Omental fat pad (tissue), 4 donors: Measurements from ENCODE around the gene APOL2. TPM values are rescaled to one million over a fixed set of nuclear protein-coding genes. Genes with fewer than 3 reads are reported as not detected.

ENCODE experiments used
- ATAC-seq: fragments of 150-250 bp; one replicate; pipeline ENCODE4 v1.9.1; 2016; ENCODE audit warnings: mild to moderate bottlenecking, moderate library complexity; ENCODE audit not compliant: low FRiP score
- DNase-seq: peaks from one replicate; pipeline ENCODE4 v3.0.0-alpha.2; 2019; ENCODE audit warnings: low spot score
- CTCF ChIP-seq, 3 donors: fragments of 450-650 bp; IDR thresholded peaks; one replicate each; pipeline ENCODE4 v1.5.1; 2016 to 2017; ENCODE audit warnings: antibody characterized with exemption in 3 of 3, mild to moderate bottlenecking in 3 of 3, moderate library complexity in 2 of 3
- total RNA-seq, 4 donors: library from RNA; depleted of rRNA; stranded (reverse); fragments of >200 nt; gene quantifications; one replicate each; pipeline ENCODE4 v1.1.0, GENCODE V29; 2016

The APOL2 gene
- total RNA-seq: 100 to 1,000 TPM in 2 of 4 donors, 10 to 100 TPM in 2; 63.2 to 122 (median 93.0) TPM

- TF ChIP-seq CTCF (IDR thresholded peaks at IDR 0.05): no peak
- peak; percentile 65 for DNase-seq
- ATAC-seq: peak; percentile 93
Measured at GRCh38 chr22:36239401-36240171, at the start of gene APOL2. Gene APOL2 (minus strand): TSS chr22:36239527. CDS start chr22:36233162, 6,365 bp downstream.

DNA sequence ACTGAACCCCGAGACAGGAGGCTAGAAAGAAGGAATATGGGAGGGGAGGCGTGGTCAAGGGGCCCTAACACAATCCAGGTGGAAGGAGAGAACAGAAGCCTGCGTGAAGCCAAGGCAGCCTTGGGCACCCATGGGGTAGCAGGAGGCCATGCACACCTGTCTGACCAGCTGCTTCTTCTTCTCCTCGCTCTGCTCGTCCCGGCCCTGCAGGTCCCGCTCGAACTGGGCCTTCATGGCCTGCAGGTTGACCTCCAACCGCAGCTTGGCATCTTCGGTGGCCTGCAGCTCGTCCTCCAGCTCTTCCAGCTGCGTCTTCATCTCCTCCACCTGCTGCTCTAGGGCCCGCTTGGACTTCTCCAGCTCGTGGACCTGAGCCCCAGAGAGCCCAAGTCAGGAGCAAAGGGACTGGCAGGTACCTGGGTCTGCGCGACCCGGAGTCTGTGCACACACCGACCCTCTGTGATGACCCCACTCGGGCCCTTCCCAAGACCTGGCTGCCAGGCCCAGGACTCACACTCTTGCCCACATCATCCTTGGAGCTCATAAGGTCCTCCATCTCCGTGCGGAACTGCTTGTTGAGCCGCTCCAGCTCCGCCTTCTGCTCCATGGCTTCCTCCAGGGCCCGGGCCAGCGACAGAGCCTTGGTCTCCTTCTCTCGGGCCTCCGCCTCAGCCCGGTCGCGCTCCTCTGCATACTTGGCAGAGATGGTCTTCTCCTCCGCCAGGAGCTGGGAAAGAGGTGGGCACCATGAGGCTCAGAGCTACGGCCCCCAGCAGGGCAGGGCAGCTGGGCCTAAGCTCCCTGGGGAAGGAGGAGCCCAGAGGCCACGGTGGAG lies 49.5 kb upstream of the APOL2 start:
- DNase-seq (no peak), ATAC-seq (no peak)
- no peak for TF ChIP-seq CTCF (IDR thresholded peaks at IDR 0.05)

DNA sequence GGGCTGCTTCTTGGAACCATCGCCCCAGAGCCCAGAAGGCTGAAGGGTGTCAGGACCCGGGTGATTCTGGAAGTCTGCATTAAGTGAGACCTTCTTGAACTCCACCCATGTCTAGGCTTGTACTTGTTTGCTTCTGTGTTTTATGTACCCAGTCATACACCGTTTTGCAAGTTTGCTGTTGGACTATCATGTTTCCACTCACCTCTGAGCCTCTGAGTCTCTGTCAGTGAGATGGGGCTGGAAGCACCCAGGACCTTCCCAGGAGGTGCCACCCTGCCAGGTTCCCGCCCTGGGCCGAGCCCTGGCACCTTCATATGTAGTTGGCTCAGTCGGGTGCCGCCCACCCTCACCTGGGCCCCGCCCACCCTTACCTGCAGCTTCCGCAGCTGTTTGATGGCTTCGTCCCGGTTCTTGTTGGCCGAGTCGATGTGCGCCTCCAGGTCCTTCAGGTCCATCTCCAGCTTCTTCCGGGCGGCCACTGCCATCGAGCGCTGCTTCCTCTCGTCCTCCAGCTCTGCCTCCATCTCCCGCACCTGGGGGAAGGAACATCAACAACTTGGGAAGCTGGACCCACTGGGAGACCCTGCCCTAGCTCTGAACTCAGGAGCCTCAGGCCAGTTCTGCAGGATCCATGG lies 48.7 kb upstream of the APOL2 start:
- ATAC-seq (no peak), DNase-seq (no peak)
- TF ChIP-seq CTCF (IDR thresholded peaks at IDR 0.05): no peak

DNA sequence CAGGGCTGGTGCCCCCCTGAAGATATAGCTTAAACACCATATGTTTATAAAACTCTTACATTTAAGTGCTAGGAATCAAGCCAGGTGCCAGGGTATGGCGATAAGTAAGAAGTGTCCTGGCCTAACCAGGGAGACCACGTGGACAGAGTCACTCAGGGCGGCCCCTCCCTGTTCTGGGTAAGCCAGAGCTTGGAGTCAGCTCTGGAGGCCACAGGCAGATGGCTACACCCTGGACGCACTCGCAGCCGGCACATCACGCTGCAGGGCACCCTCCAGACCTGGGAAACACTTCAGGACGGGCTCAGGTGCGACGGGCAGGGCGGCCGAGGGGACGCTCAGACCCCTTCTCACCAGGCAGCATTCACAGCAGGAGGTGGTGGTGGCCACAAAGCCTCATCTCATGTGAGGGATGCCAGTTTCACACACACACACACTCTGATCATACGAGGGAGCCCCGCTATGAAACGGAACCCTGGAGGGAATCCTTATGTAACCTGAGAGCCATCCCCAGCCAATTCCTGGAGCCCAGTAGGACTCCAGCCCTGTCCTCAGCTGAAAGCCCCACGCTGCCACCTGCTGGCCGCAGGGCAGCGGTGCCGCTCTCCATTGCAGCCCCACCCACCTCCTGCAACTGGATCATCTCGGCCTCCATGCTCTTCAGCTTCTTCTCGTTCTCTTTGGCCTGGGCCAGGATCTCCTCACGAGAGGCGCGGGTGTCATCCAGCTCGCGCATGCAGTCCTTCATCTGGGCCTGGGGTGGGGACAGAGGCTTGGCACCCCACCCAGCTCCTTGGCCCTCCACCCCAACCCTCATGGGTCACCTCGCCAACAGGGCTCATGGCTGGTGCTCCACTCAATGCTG lies 47.0 kb upstream of the APOL2 start:
- DNase-seq (peak; percentile 40), ATAC-seq (peak; percentile 63)
- peak in 2 of 3 donors; percentile 1 to 41 for TF ChIP-seq CTCF (IDR thresholded peaks at IDR 0.05)

GRCh38 chr22:36285545-36285944 lies 46.2 kb upstream of the APOL2 start:
- ATAC-seq: no peak
- no peak for TF ChIP-seq CTCF (IDR thresholded peaks at IDR 0.05)
- no peak for DNase-seq

DNA sequence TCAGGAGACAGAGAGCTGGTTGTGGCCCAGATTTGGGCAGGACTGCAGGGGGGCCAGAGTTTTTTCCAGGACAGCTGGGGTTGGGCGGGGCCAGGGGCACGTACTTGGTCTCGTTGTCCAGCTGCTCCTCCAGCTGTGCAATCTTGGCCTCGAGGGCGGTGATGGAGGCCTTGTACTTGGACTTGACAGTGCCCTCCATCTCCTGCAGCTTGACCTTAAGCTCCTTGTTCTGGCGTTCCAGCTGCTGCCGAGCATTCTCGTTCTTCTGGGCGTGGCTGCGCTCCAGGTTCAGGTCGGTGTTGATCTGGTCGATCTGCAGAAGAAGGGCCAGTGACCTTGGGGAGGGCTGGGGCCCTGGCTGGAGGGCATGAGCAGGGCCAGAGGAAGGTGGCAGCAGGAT lies 45.7 kb upstream of the APOL2 start:
- DNase-seq: no peak
- TF ChIP-seq CTCF (IDR thresholded peaks at IDR 0.05): no peak
- no peak for ATAC-seq
